ENCODE data around the gene FGF7. TPM values are rescaled to one million over a fixed set of nuclear protein-coding genes. Genes with fewer than 3 reads are reported as not detected.

FGF7 gene
- total and polyA plus RNA-seq, 9 of the 15 experiments (the other 6 are each of a cell fraction or from before 2014, with no cell fraction given): not detected

- Histone ChIP-seq H2AFZ (ENCODE audit: low read depth, low read length) (no peak overlapping the region), H3K27ac (ENCODE audit: extremely low read depth, low read depth, low read length) (no peak overlapping the region), H3K4me2 (ENCODE audit: insufficient read depth, low read length) (no peak overlapping the region), H3K4me3 (no peak overlapping the region), H3K4me1 (replicated peaks in 1 of 2; ENCODE audit: control insufficient read depth in 2 of 2, insufficient read depth in 2 of 2, low read length in 2 of 2) (no peaks in the 10 kb centered on the region), H3K9me1 (ENCODE audit: control insufficient read depth, insufficient read depth, low read length) (no peaks in the 10 kb centered on the region), H3K9me3 (replicated peaks; ENCODE audit: control insufficient read depth, insufficient read depth, low read depth, low read length) (no peaks in the 10 kb centered on the region), H4K20me1 (replicated peaks; ENCODE audit: control insufficient read depth, insufficient read depth, low read length) (no peaks in the 10 kb centered on the region), H3K9ac (ENCODE audit: insufficient read depth in 1 of 2, low read depth in 2 of 2, low read length in 2 of 2) (no peak overlapping the region), H3K36me3 (ENCODE audit: control insufficient read depth, insufficient read depth, low read length) (no peaks in the 10 kb centered on the region), H3K79me2 (ENCODE audit: control insufficient read depth, insufficient read depth, low read length) (no peaks in the 10 kb centered on the region), H3K27me3 (ENCODE audit: control insufficient read depth in 2 of 2, insufficient read depth in 2 of 2, low read length in 2 of 2) (no peaks in the 10 kb centered on the region)
- DNase-seq (ENCODE audit: extremely low read depth in 1 of 4, low spot score in 3 of 4) (no peak), FAIRE-seq (no peak), ATAC-seq (no peak)
- CTCF ChIA-PET (ENCODE audit: low intra/inter-chr PET ratio): no interaction called here
- TF ChIP-seq PHB2 (IDR thresholded peaks at IDR 0.05; ENCODE audit: low read depth) (no peak), CEBPB (tag; IDR thresholded peaks at IDR 0.05) (peak; percentile 38; the same call in 1 of the 2 replicates), RNF219 (CRISPR knock-in tag; IDR thresholded peaks at IDR 0.05) (no peak), CEBPG (CRISPR knock-in tag; IDR thresholded peaks at IDR 0.05) (no peak), CEBPG (tag; conservative IDR thresholded peaks at IDR 0.05 in 1 of 2, IDR thresholded peaks at IDR 0.05 in 1 of 2) (peak; percentile 14 to 38; a peak in 1 of 4 replicates)
- no TSS peak for BruUV-seq (replicated peaks)
- 0% methylated on average over 3 of the region's 3 CpGs for WGBS (ENCODE audit: insufficient coverage, low coverage, missing lambda C conversion rate)
- in situ Hi-C loops (cut with MboI) (no loop called here), intact Hi-C loops (cut with micrococcal nuclease) (no loop called here)
- POLR2A ChIA-PET: no interaction called here
These were observed 44.9 kb downstream of the FGF7 start for GRCh38 chr15:49467746-49468480.
